Measurements from ENCODE around the gene SMR3B.

SMR3B gene

DNA sequence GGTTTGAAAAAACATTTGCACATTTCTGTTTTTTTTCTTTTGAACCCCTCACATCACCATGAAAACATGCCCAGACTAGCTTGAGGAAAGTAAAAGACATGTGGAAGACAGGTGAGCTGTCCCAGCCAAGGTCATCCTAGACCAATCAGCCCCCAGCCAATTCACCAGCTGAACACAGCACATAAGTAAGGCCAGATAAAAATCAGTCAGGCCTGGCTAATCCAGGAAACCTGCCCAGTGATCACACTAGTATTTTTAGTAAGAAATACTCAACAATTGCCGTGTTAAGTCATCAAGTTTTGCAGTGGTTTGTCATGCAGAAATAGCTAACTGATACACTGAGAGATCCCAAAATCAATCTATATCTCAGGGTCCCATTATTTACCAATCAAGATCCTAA is 26.7 kb upstream of the SMR3B start:
- Histone ChIP-seq H3K27me3 (ENCODE audit: control insufficient read depth in 1 of 2, insufficient read depth in 1 of 2, low read length in 2 of 2) (no peaks in the 10 kb centered on the region), H3K4ac (ENCODE audit: low read depth in 1 of 2, low read length in 2 of 2) (no peak overlapping the region), H3K4me2 (ENCODE audit: low read length, poor library complexity, severe bottlenecking) (no peak overlapping the region), H4K91ac (ENCODE audit: low read length) (no peak overlapping the region), H3K79me1 (replicated peaks; ENCODE audit: low read length, poor library complexity, severe bottlenecking) (no peaks in the 10 kb centered on the region), H2BK120ac (ENCODE audit: low read depth, low read length) (no peak overlapping the region), H3K4me1 (ENCODE audit: control insufficient read depth, insufficient read depth, low read depth, low read length) (no peaks in the 10 kb centered on the region), H3K18ac (ENCODE audit: low read depth in 1 of 2, low read length in 2 of 2) (no peak overlapping the region), H4K8ac (ENCODE audit: low read length) (no peak overlapping the region), H2BK12ac (ENCODE audit: low read length in 2 of 2) (no peak overlapping the region), H3K9me3 (ENCODE audit: control insufficient read depth, low read length) (no peaks in the 10 kb centered on the region), H3K9ac (ENCODE audit: low read length) (no peak overlapping the region), H3K36me3 (ENCODE audit: control insufficient read depth in 1 of 2, insufficient read depth in 2 of 2, low read depth in 1 of 2, low read length in 2 of 2) (no peaks in the 10 kb centered on the region), H2AK5ac (ENCODE audit: low read length, severe bottlenecking) (no peak overlapping the region), H2AFZ (ENCODE audit: low read depth, low read length) (no peak overlapping the region), H2BK15ac (ENCODE audit: low read depth, poor library complexity, severe bottlenecking) (no peak overlapping the region), H3K4me3 (ENCODE audit: insufficient read depth in 1 of 2, low read depth in 1 of 2, low read length in 2 of 2) (no peak overlapping the region), H3K14ac (ENCODE audit: low read length in 2 of 2) (no peak overlapping the region), H2BK5ac (ENCODE audit: low read depth, low read length, poor library complexity, severe bottlenecking) (no peak overlapping the region), H3K23ac (ENCODE audit: low read length in 2 of 2) (no peak overlapping the region), H3K27ac (ENCODE audit: low read length, poor library complexity, severe bottlenecking) (no peak overlapping the region)
- no peak for DNase-seq
- 35% methylated on average over 1 of the region's 1 CpG for WGBS

DNA sequence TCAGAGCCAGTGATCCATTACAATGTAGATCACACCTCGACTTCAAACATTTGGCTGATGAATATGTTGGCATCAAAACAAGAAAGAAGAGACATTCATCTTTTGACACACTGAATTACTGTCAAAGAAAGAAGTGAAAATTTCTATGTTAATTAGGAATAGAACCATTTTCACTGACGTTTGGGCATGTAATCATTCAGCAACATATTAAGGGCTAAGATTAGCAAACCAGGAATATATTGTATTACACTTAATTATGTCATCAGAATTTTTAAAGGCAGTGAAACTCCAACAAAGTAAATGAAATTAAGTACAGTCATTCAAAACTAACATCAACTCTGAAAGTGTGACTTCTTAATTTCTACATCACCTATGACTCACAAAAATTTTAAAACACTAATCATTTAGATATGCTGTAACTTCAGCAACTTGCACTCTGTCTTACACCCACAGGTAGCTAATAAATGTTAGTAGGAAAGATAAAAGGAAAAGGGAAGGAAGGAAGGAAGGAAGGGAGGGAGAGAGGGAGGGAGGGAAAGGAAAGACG is 23.7 kb upstream of the SMR3B start:
- no peaks in the 10 kb centered on the region for H3K27me3 ChIP-seq (ENCODE audit: control insufficient read depth in 1 of 2, insufficient read depth in 1 of 2, low read length in 2 of 2)
- no peak overlapping the region for H4K91ac ChIP-seq (ENCODE audit: low read length)
- H2AFZ ChIP-seq (ENCODE audit: low read depth, low read length): no peak overlapping the region
- H3K18ac ChIP-seq (ENCODE audit: low read depth in 1 of 2, low read length in 2 of 2): no peak overlapping the region
- H3K9me3 ChIP-seq (ENCODE audit: control insufficient read depth, low read length): no peaks in the 10 kb centered on the region
- no peak overlapping the region for H3K9ac ChIP-seq (ENCODE audit: low read length)
- H3K23ac ChIP-seq (ENCODE audit: low read length in 2 of 2): no peak overlapping the region
- H3K4me2 ChIP-seq (ENCODE audit: low read length, poor library complexity, severe bottlenecking): no peak overlapping the region
- no peak overlapping the region for H3K14ac ChIP-seq (ENCODE audit: low read length in 2 of 2)
- H3K4me3 ChIP-seq (ENCODE audit: insufficient read depth in 1 of 2, low read depth in 1 of 2, low read length in 2 of 2): no peak overlapping the region
- H2BK120ac ChIP-seq (ENCODE audit: low read depth, low read length): no peak overlapping the region
- H4K8ac ChIP-seq (ENCODE audit: low read length): no peak overlapping the region
- H3K27ac ChIP-seq (ENCODE audit: low read length, poor library complexity, severe bottlenecking): no peak overlapping the region
- no peaks in the 10 kb centered on the region for H3K36me3 ChIP-seq (ENCODE audit: control insufficient read depth in 1 of 2, insufficient read depth in 2 of 2, low read depth in 1 of 2, low read length in 2 of 2)
- H3K4me1 ChIP-seq (ENCODE audit: control insufficient read depth, insufficient read depth, low read depth, low read length): no peaks in the 10 kb centered on the region
- H2BK12ac ChIP-seq (ENCODE audit: low read length in 2 of 2): no peak overlapping the region
- DNase-seq: no peak
- no peak overlapping the region for H2BK15ac ChIP-seq (ENCODE audit: low read depth, poor library complexity, severe bottlenecking)
- H3K4ac ChIP-seq (ENCODE audit: low read depth in 1 of 2, low read length in 2 of 2): no peak overlapping the region
- H2BK5ac ChIP-seq (ENCODE audit: low read depth, low read length, poor library complexity, severe bottlenecking): no peak overlapping the region
- no CpG with 5 or more reads among the region's 3 CpGs for WGBS
- H3K79me1 ChIP-seq (replicated peaks; ENCODE audit: low read length, poor library complexity, severe bottlenecking): no peaks in the 10 kb centered on the region
- H2AK5ac ChIP-seq (ENCODE audit: low read length, severe bottlenecking): no peak overlapping the region

DNA sequence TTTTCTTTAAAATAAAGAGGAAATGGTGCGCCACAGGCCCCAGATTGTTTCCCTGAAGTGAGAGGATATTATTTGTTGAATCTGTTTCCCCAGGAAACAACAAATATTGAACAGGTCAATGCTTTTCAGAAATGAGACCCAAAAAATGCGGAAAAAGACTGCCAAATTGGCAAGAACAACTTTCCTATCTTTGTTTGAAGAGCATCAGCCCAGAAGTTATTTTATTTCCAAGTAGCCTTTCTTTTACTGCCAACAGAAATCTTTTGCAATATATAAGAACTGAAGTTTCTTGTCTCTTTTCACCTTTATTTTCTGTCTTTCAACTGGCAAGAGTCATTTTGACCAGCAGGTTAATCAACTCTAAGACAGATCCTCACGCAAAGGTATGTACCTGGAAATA is 22.5 kb upstream of the SMR3B start, which contains the start of gene SMR3A:
SMR3A (plus strand) TSS at position 301 of the 400 bp plus-strand sequence. CDS start 1,356 bp downstream, outside the sequence.
- no peak within 1 kb of the TSS for H2BK5ac ChIP-seq (ENCODE audit: low read depth, low read length, poor library complexity, severe bottlenecking)
- H2AK5ac ChIP-seq (ENCODE audit: low read length, severe bottlenecking): no peak within 1 kb of the TSS
- H3K18ac ChIP-seq (ENCODE audit: low read depth in 1 of 2, low read length in 2 of 2): no peak within 1 kb of the TSS
- DNase-seq: no peak
- no peak within 1 kb of the TSS for H3K14ac ChIP-seq (ENCODE audit: low read length in 2 of 2)
- H3K4me3 ChIP-seq (ENCODE audit: insufficient read depth in 1 of 2, low read depth in 1 of 2, low read length in 2 of 2): no peak within 1 kb of the TSS
- no peak within 1 kb of the TSS for H4K8ac ChIP-seq (ENCODE audit: low read length)
- no peak within 1 kb of the TSS for H2BK15ac ChIP-seq (ENCODE audit: low read depth, poor library complexity, severe bottlenecking)
- H2BK12ac ChIP-seq (ENCODE audit: low read length in 2 of 2): no peak within 1 kb of the TSS
- no peak within 1 kb of the TSS for H3K9ac ChIP-seq (ENCODE audit: low read length)
- H3K36me3 ChIP-seq (ENCODE audit: control insufficient read depth in 1 of 2, insufficient read depth in 2 of 2, low read depth in 1 of 2, low read length in 2 of 2): no peaks in the 10 kb centered on the region
- H4K91ac ChIP-seq (ENCODE audit: low read length): no peak within 1 kb of the TSS
- H3K4ac ChIP-seq (ENCODE audit: low read depth in 1 of 2, low read length in 2 of 2): no peak within 1 kb of the TSS
- no peaks in the 10 kb centered on the region for H3K9me3 ChIP-seq (ENCODE audit: control insufficient read depth, low read length)
- H3K4me2 ChIP-seq (ENCODE audit: low read length, poor library complexity, severe bottlenecking): no peak within 1 kb of the TSS
- no peak within 1 kb of the TSS for H2BK120ac ChIP-seq (ENCODE audit: low read depth, low read length)
- H2AFZ ChIP-seq (ENCODE audit: low read depth, low read length): no peak within 1 kb of the TSS
- H3K27ac ChIP-seq (ENCODE audit: low read length, poor library complexity, severe bottlenecking): no peak within 1 kb of the TSS
- 74% methylated on average over 2 of the region's 3 CpGs for WGBS
- H3K4me1 ChIP-seq (ENCODE audit: control insufficient read depth, insufficient read depth, low read depth, low read length): no peaks in the 10 kb centered on the region
- H3K79me1 ChIP-seq (replicated peaks; ENCODE audit: low read length, poor library complexity, severe bottlenecking): no peaks in the 10 kb centered on the region
- H3K27me3 ChIP-seq (ENCODE audit: control insufficient read depth in 1 of 2, insufficient read depth in 1 of 2, low read length in 2 of 2): no peaks in the 10 kb centered on the region
- H3K23ac ChIP-seq (ENCODE audit: low read length in 2 of 2): no peak within 1 kb of the TSS

DNA sequence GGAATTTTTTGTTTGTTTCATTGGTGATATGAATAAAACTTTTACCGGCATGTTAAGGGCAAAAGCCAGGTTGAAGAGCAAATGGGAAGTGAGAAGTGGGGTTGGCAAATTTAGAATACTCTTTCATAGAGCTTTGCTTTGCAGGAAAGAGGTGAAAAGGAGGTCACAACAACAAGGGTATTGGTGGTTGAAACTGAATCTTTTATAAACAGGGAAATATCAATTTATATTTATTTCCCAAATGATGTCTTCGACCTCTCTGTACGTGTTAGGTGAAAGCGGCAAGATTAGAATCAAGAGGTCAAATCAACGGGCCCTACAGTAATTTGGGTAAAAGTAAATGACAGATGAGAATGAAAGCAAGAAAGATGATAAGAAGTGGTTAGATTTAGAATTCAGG is 18.9 kb upstream of the SMR3B start:
- no peak overlapping the region for H2BK12ac ChIP-seq (ENCODE audit: low read length in 2 of 2)
- H3K4ac ChIP-seq (ENCODE audit: low read depth in 1 of 2, low read length in 2 of 2): no peak overlapping the region
- no peak overlapping the region for H3K4me3 ChIP-seq (ENCODE audit: insufficient read depth in 1 of 2, low read depth in 1 of 2, low read length in 2 of 2)
- no peak overlapping the region for H3K23ac ChIP-seq (ENCODE audit: low read length in 2 of 2)
- DNase-seq: no peak
- no peaks in the 10 kb centered on the region for H3K4me1 ChIP-seq (ENCODE audit: control insufficient read depth, insufficient read depth, low read depth, low read length)
- 88% methylated on average over 5 of the region's 5 CpGs for WGBS
- H2AFZ ChIP-seq (ENCODE audit: low read depth, low read length): no peak overlapping the region
- H3K4me2 ChIP-seq (ENCODE audit: low read length, poor library complexity, severe bottlenecking): no peak overlapping the region
- H2BK120ac ChIP-seq (ENCODE audit: low read depth, low read length): no peak overlapping the region
- no peak overlapping the region for H4K8ac ChIP-seq (ENCODE audit: low read length)
- no peak overlapping the region for H3K9ac ChIP-seq (ENCODE audit: low read length)
- H2BK15ac ChIP-seq (ENCODE audit: low read depth, poor library complexity, severe bottlenecking): no peak overlapping the region
- no peak overlapping the region for H2AK5ac ChIP-seq (ENCODE audit: low read length, severe bottlenecking)
- H3K14ac ChIP-seq (ENCODE audit: low read length in 2 of 2): no peak overlapping the region
- H2BK5ac ChIP-seq (ENCODE audit: low read depth, low read length, poor library complexity, severe bottlenecking): no peak overlapping the region
- H3K79me1 ChIP-seq (replicated peaks; ENCODE audit: low read length, poor library complexity, severe bottlenecking): no peaks in the 10 kb centered on the region
- H4K91ac ChIP-seq (ENCODE audit: low read length): no peak overlapping the region
- no peaks in the 10 kb centered on the region for H3K9me3 ChIP-seq (ENCODE audit: control insufficient read depth, low read length)
- H3K36me3 ChIP-seq (ENCODE audit: control insufficient read depth in 1 of 2, insufficient read depth in 2 of 2, low read depth in 1 of 2, low read length in 2 of 2): no peaks in the 10 kb centered on the region
- no peak overlapping the region for H3K18ac ChIP-seq (ENCODE audit: low read depth in 1 of 2, low read length in 2 of 2)
- no peak overlapping the region for H3K27ac ChIP-seq (ENCODE audit: low read length, poor library complexity, severe bottlenecking)
- H3K27me3 ChIP-seq (ENCODE audit: control insufficient read depth in 1 of 2, insufficient read depth in 1 of 2, low read length in 2 of 2): no peaks in the 10 kb centered on the region
